Natural killer cell (primary cell): ENCODE data around the gene SHOC2. TPM values are rescaled to one million over a fixed set of nuclear protein-coding genes. Genes with fewer than 3 reads are reported as not detected.

ENCODE experiments used
- ATAC-seq, 3 donors: fragments of 150-1000 bp in 2 of 3; fragments of 200-7000 bp in 1 of 3; cut with Tn5 transposase; 1 replicate in 1 of 3; 2 replicates in 2 of 3; pipeline ENCODE4 v1.10.0; 2021; ENCODE audit warnings: mild to moderate bottlenecking in 2 of 3, moderate library complexity in 2 of 3
- DNase-seq, 2 donors: peaks; one replicate each; pipeline versions ENCODE4 v3.0.0 to v3.0.0-alpha.2; 2013 to 2021; ENCODE audit warnings: mixed read lengths in 1 of 2
- H3K27ac ChIP-seq: one replicate; pipeline ENCODE4 v1.5.1; 2013; ENCODE audit warnings: mild to moderate bottlenecking, low read length
- H3K27me3 ChIP-seq: one replicate; pipeline ENCODE4 v1.6.1; 2013; ENCODE audit warnings: low read length; ENCODE audit not compliant: control insufficient read depth, insufficient read depth
- H3K36me3 ChIP-seq: one replicate; pipeline ENCODE4 v1.6.1; 2013; ENCODE audit warnings: low read length; ENCODE audit not compliant: control insufficient read depth, insufficient read depth
- H3K4me1 ChIP-seq: one replicate; pipeline ENCODE4 v1.6.1; 2013; ENCODE audit warnings: low read length; ENCODE audit not compliant: control insufficient read depth, insufficient read depth
- H3K4me3 ChIP-seq: one replicate; pipeline ENCODE4 v1.5.1; 2013; ENCODE audit warnings: low read length
- H3K9me3 ChIP-seq: one replicate; pipeline ENCODE4 v1.6.1; 2013; ENCODE audit warnings: low read length; ENCODE audit not compliant: control insufficient read depth, insufficient read depth
- H3K27ac Mint-ChIP-seq, 2 donors: one replicate each; pipeline ENCODE4 v1.8.0; 2022; ENCODE audit warnings: mild to moderate bottlenecking in 2 of 2, mixed read lengths in 2 of 2, moderate library complexity in 1 of 2
- H3K27me3 Mint-ChIP-seq, 2 donors: one replicate each; pipeline ENCODE4 v1.8.0; 2022; ENCODE audit warnings: low read depth in 2 of 2, mixed read lengths in 2 of 2
- H3K36me3 Mint-ChIP-seq: one replicate; pipeline ENCODE4 v1.8.0; 2022; ENCODE audit warnings: mixed read lengths
- H3K4me1 Mint-ChIP-seq, 2 donors: one replicate each; pipeline ENCODE4 v1.8.0; 2022; ENCODE audit warnings: mixed read lengths in 2 of 2
- H3K4me3 Mint-ChIP-seq: one replicate; pipeline ENCODE4 v1.8.0; 2022; ENCODE audit warnings: mild to moderate bottlenecking, moderate library complexity, mixed read lengths
- H3K9me3 Mint-ChIP-seq, 2 donors: one replicate each; pipeline ENCODE4 v1.8.0; 2022; ENCODE audit warnings: mixed read lengths in 2 of 2
- CTCF ChIP-seq: fragments of 200-600 bp; IDR thresholded peaks from one replicate; pipeline ENCODE4 v1.8.0; 2022; ENCODE audit warnings: antibody characterized with exemption
- WGBS: methylation state at CpG from one replicate; pipeline ENCODE4 v1.1.7; 2013; ENCODE audit warnings: missing lambda C conversion rate; ENCODE audit not compliant: insufficient coverage; 5-methylcytosine and 5-hydroxymethylcytosine counted together
- intact Hi-C: fragments of 100-400 bp; cut with micrococcal nuclease; formaldehyde crosslinking; loops from one replicate; pipeline ENCODE4 v1.14.2; 2022
- total RNA-seq, 4 donors: library from RNA; stranded (reverse); fragments of 120-200 nt in 1 of 4; gene quantifications; one replicate each; pipeline versions ENCODE4 v1.2.3 to v1.2.4, GENCODE V29; 2013 to 2022

SHOC2 gene
- total RNA-seq, 3 donors from 2014 or later (not counting 1 experiment from before 2014, with no cell fraction given): 81.8 to 87.6 (median 85.7) TPM

- ATAC-seq (no peak), DNase-seq (no peak)
- Mint-ChIP-seq H3K4me1 (peaks cover 40 to 45% of the 10 kb centered on the region in 2 donors), H3K27ac (no peak overlapping the region), H3K36me3 (peaks cover 7% of the 10 kb centered on the region), H3K9me3 (peaks cover 0 to 4% of the 10 kb centered on the region in 2 donors), H3K27me3 (no peaks in the 10 kb centered on the region), H3K4me3 (no peak overlapping the region)
- TF ChIP-seq CTCF: no peak
- Histone ChIP-seq H3K4me1 (peaks cover 2% of the 10 kb centered on the region), H3K27ac (no peak overlapping the region), H3K27me3 (no peaks in the 10 kb centered on the region), H3K9me3 (no peaks in the 10 kb centered on the region), H3K4me3 (no peak overlapping the region), H3K36me3 (no peaks in the 10 kb centered on the region)
- intact Hi-C loops: no loop called here
- WGBS: 100% methylated on average over 1 of the region's 4 CpGs
Observed at GRCh38 chr10:110939419-110939818, 20.0 kb downstream of the SHOC2 start.

GRCh38 chr10:110944792-110945396, 25.5 kb downstream of the SHOC2 start:
- WGBS: 79% methylated on average over 5 of the region's 5 CpGs
- intact Hi-C loops: no loop called here

GRCh38 chr10:110946496-110946895, 27.1 kb downstream of the SHOC2 start:
- intact Hi-C loops: no loop called here
- 100% methylated on average over 1 of the region's 1 CpG for WGBS
- Histone ChIP-seq H3K36me3 (peaks cover 2% of the 10 kb centered on the region), H3K9me3 (no peaks in the 10 kb centered on the region), H3K4me1 (peaks cover 3% of the 10 kb centered on the region), H3K27ac (no peak overlapping the region), H3K27me3 (no peaks in the 10 kb centered on the region), H3K4me3 (no peak overlapping the region)
- DNase-seq (no peak), ATAC-seq (no peak)
- Mint-ChIP-seq H3K9me3 (peaks cover 0 to 4% of the 10 kb centered on the region in 2 donors), H3K4me1 (peaks cover 54 to 76% of the 10 kb centered on the region in 2 donors), H3K36me3 (peaks cover 7% of the 10 kb centered on the region), H3K27me3 (no peaks in the 10 kb centered on the region), H3K27ac (no peak overlapping the region), H3K4me3 (no peak overlapping the region)
- no peak for TF ChIP-seq CTCF

More at GRCh38 chr10:110944792-110945396, 25.5 kb downstream of the SHOC2 start:
- no peak for ATAC-seq
- Mint-ChIP-seq H3K36me3 (peaks cover 7% of the 10 kb centered on the region), H3K4me1 (peaks cover 62 to 79% of the 10 kb centered on the region in 2 donors), H3K4me3 (no peak overlapping the region), H3K9me3 (peaks cover 0 to 4% of the 10 kb centered on the region in 2 donors), H3K27ac (no peak overlapping the region), H3K27me3 (no peaks in the 10 kb centered on the region)
- no peak for TF ChIP-seq CTCF
- H3K27ac ChIP-seq: no peak overlapping the region
- H3K4me1 ChIP-seq: peaks cover 3% of the 10 kb centered on the region
- no peaks in the 10 kb centered on the region for H3K9me3 ChIP-seq
- peaks cover 2% of the 10 kb centered on the region for H3K36me3 ChIP-seq
- DNase-seq: no peak
- no peaks in the 10 kb centered on the region for H3K27me3 ChIP-seq
- H3K4me3 ChIP-seq: no peak overlapping the region
